ENCODE results near the gene P2RX3.
A peak's percentile ranks its signal among the peaks of the same experiment; 100 is the strongest.

P2RX3 gene

GRCh38 chr11:57394203-57394965 is 56.2 kb downstream of the P2RX3 start:
- H3K4me2 ChIP-seq (ENCODE audit: low read length): no peak overlapping the region
- no peak overlapping the region for H4K8ac ChIP-seq (ENCODE audit: low read depth, low read length)
- no peaks in the 10 kb centered on the region for H3K36me3 ChIP-seq (ENCODE audit: control insufficient read depth in 1 of 2, insufficient read depth in 2 of 2, low read length in 2 of 2)
- H2BK5ac ChIP-seq (ENCODE audit: low read depth, low read length, poor library complexity): no peak overlapping the region
- H3K79me2 ChIP-seq (ENCODE audit: control insufficient read depth, insufficient read depth, low read length, poor library complexity): no peaks in the 10 kb centered on the region
- no peak overlapping the region for H3K14ac ChIP-seq (ENCODE audit: low read length)
- peaks cover 2% of the 10 kb centered on the region for H3K9me3 ChIP-seq (ENCODE audit: insufficient read depth, low read depth, low read length)
- no peak overlapping the region for H2AK5ac ChIP-seq (ENCODE audit: low read length)
- H3K4me3 ChIP-seq (ENCODE audit: low read depth, low read length): no peak overlapping the region
- H4K91ac ChIP-seq (ENCODE audit: low read depth, low read length): no peak overlapping the region
- no peaks in the 10 kb centered on the region for H3K4me1 ChIP-seq (ENCODE audit: control insufficient read depth in 1 of 2, insufficient read depth in 2 of 2, low read length in 2 of 2)
- no peak overlapping the region for H3K4ac ChIP-seq (ENCODE audit: low read depth, low read length)
- no peak overlapping the region for H2AFZ ChIP-seq (ENCODE audit: insufficient read depth, low read length, poor library complexity)
- DNase-seq: peak in 1 of 2 donors; percentile 18
- H3K27ac ChIP-seq (ENCODE audit: low read depth, low read length): no peak overlapping the region
- H2BK120ac ChIP-seq (ENCODE audit: insufficient read depth, low read length, poor library complexity): no peak overlapping the region
- no peak overlapping the region for H3K9ac ChIP-seq (ENCODE audit: low read length)
- H3K27me3 ChIP-seq (ENCODE audit: insufficient read depth, low read length): no peaks in the 10 kb centered on the region
- H3K18ac ChIP-seq (ENCODE audit: low read length): no peak overlapping the region
- no CpG with 5 or more reads among the region's 4 CpGs for WGBS (ENCODE audit: extremely low coverage, insufficient coverage, insufficient read length)
- no peak overlapping the region for H2BK12ac ChIP-seq (ENCODE audit: low read length)
- H3K23ac ChIP-seq (ENCODE audit: low read length): no peak overlapping the region
- H3K79me1 ChIP-seq (ENCODE audit: low read length): no peaks in the 10 kb centered on the region
- no peak overlapping the region for H4K12ac ChIP-seq (ENCODE audit: low read depth, low read length)

GRCh38 chr11:57395905-57396623 is 57.9 kb downstream of the P2RX3 start:
- no peak overlapping the region for H4K8ac ChIP-seq (ENCODE audit: low read depth, low read length)
- H3K23ac ChIP-seq (ENCODE audit: low read length): no peak overlapping the region
- no peak overlapping the region for H3K4me2 ChIP-seq (ENCODE audit: low read length)
- H3K9me3 ChIP-seq (ENCODE audit: insufficient read depth, low read depth, low read length): peaks cover 2% of the 10 kb centered on the region
- H2AFZ ChIP-seq (ENCODE audit: insufficient read depth, low read length, poor library complexity): no peak overlapping the region
- no peak overlapping the region for H2AK5ac ChIP-seq (ENCODE audit: low read length)
- H2BK5ac ChIP-seq (ENCODE audit: low read depth, low read length, poor library complexity): no peak overlapping the region
- H4K12ac ChIP-seq (ENCODE audit: low read depth, low read length): no peak overlapping the region
- H3K79me1 ChIP-seq (ENCODE audit: low read length): no peaks in the 10 kb centered on the region
- H2BK120ac ChIP-seq (ENCODE audit: insufficient read depth, low read length, poor library complexity): no peak overlapping the region
- H3K4me1 ChIP-seq (ENCODE audit: control insufficient read depth in 1 of 2, insufficient read depth in 2 of 2, low read length in 2 of 2): no peaks in the 10 kb centered on the region
- H3K14ac ChIP-seq (ENCODE audit: low read length): no peak overlapping the region
- no peak overlapping the region for H3K18ac ChIP-seq (ENCODE audit: low read length)
- H3K4me3 ChIP-seq (ENCODE audit: low read depth, low read length): no peak overlapping the region
- no peak overlapping the region for H3K27ac ChIP-seq (ENCODE audit: low read depth, low read length)
- WGBS (ENCODE audit: extremely low coverage, insufficient coverage, insufficient read length): no CpG with 5 or more reads among the region's 11 CpGs
- no peak overlapping the region for H4K91ac ChIP-seq (ENCODE audit: low read depth, low read length)
- H3K4ac ChIP-seq (ENCODE audit: low read depth, low read length): no peak overlapping the region
- H3K27me3 ChIP-seq (ENCODE audit: insufficient read depth, low read length): no peaks in the 10 kb centered on the region
- H2BK12ac ChIP-seq (ENCODE audit: low read length): no peak overlapping the region
- DNase-seq: no peak
- no peaks in the 10 kb centered on the region for H3K79me2 ChIP-seq (ENCODE audit: control insufficient read depth, insufficient read depth, low read length, poor library complexity)
- no peak overlapping the region for H3K9ac ChIP-seq (ENCODE audit: low read length)
- no peaks in the 10 kb centered on the region for H3K36me3 ChIP-seq (ENCODE audit: control insufficient read depth in 1 of 2, insufficient read depth in 2 of 2, low read length in 2 of 2)

GRCh38 chr11:57396744-57397143 is 58.6 kb downstream of the P2RX3 start:
- H3K9me3 ChIP-seq (ENCODE audit: insufficient read depth, low read depth, low read length): peaks cover 2% of the 10 kb centered on the region
- no peak overlapping the region for H3K4ac ChIP-seq (ENCODE audit: low read depth, low read length)
- H3K27ac ChIP-seq (ENCODE audit: low read depth, low read length): no peak overlapping the region
- no peaks in the 10 kb centered on the region for H3K4me1 ChIP-seq (ENCODE audit: control insufficient read depth in 1 of 2, insufficient read depth in 2 of 2, low read length in 2 of 2)
- no peaks in the 10 kb centered on the region for H3K79me2 ChIP-seq (ENCODE audit: control insufficient read depth, insufficient read depth, low read length, poor library complexity)
- H2BK5ac ChIP-seq (ENCODE audit: low read depth, low read length, poor library complexity): no peak overlapping the region
- H3K36me3 ChIP-seq (ENCODE audit: control insufficient read depth in 1 of 2, insufficient read depth in 2 of 2, low read length in 2 of 2): no peaks in the 10 kb centered on the region
- DNase-seq: no peak
- no CpG with 5 or more reads among the region's 2 CpGs for WGBS (ENCODE audit: extremely low coverage, insufficient coverage, insufficient read length)
- H3K27me3 ChIP-seq (ENCODE audit: insufficient read depth, low read length): no peaks in the 10 kb centered on the region
- no peak overlapping the region for H2BK120ac ChIP-seq (ENCODE audit: insufficient read depth, low read length, poor library complexity)
- no peak overlapping the region for H2BK12ac ChIP-seq (ENCODE audit: low read length)
- H2AFZ ChIP-seq (ENCODE audit: insufficient read depth, low read length, poor library complexity): no peak overlapping the region
- no peak overlapping the region for H3K9ac ChIP-seq (ENCODE audit: low read length)
- no peak overlapping the region for H4K8ac ChIP-seq (ENCODE audit: low read depth, low read length)
- no peak overlapping the region for H3K4me3 ChIP-seq (ENCODE audit: low read depth, low read length)
- H2AK5ac ChIP-seq (ENCODE audit: low read length): no peak overlapping the region
- H3K4me2 ChIP-seq (ENCODE audit: low read length): no peak overlapping the region
- no peak overlapping the region for H4K12ac ChIP-seq (ENCODE audit: low read depth, low read length)
- H3K79me1 ChIP-seq (ENCODE audit: low read length): no peaks in the 10 kb centered on the region
- no peak overlapping the region for H3K14ac ChIP-seq (ENCODE audit: low read length)
- H3K18ac ChIP-seq (ENCODE audit: low read length): no peak overlapping the region
- no peak overlapping the region for H4K91ac ChIP-seq (ENCODE audit: low read depth, low read length)
- no peak overlapping the region for H3K23ac ChIP-seq (ENCODE audit: low read length)

GRCh38 chr11:57397394-57397990 is 59.3 kb downstream of the P2RX3 start:
- Histone ChIP-seq H4K91ac (ENCODE audit: low read depth, low read length) (no peak overlapping the region), H3K36me3 (ENCODE audit: control insufficient read depth in 1 of 2, insufficient read depth in 2 of 2, low read length in 2 of 2) (no peaks in the 10 kb centered on the region), H4K12ac (ENCODE audit: low read depth, low read length) (no peak overlapping the region), H3K9ac (ENCODE audit: low read length) (no peak overlapping the region), H3K4me3 (ENCODE audit: low read depth, low read length) (no peak overlapping the region), H3K23ac (ENCODE audit: low read length) (no peak overlapping the region), H2AFZ (ENCODE audit: insufficient read depth, low read length, poor library complexity) (no peak overlapping the region), H3K14ac (ENCODE audit: low read length) (no peak overlapping the region), H3K4me1 (ENCODE audit: control insufficient read depth in 1 of 2, insufficient read depth in 2 of 2, low read length in 2 of 2) (peaks cover 4 to 5% of the 10 kb centered on the region in 2 experiments), H3K4me2 (ENCODE audit: low read length) (no peak overlapping the region), H3K4ac (ENCODE audit: low read depth, low read length) (no peak overlapping the region), H3K79me1 (ENCODE audit: low read length) (no peaks in the 10 kb centered on the region), H3K18ac (ENCODE audit: low read length) (no peak overlapping the region), H2AK5ac (ENCODE audit: low read length) (no peak overlapping the region), H2BK5ac (ENCODE audit: low read depth, low read length, poor library complexity) (no peak overlapping the region), H4K8ac (ENCODE audit: low read depth, low read length) (no peak overlapping the region), H3K79me2 (ENCODE audit: control insufficient read depth, insufficient read depth, low read length, poor library complexity) (no peaks in the 10 kb centered on the region), H2BK120ac (ENCODE audit: insufficient read depth, low read length, poor library complexity) (no peak overlapping the region), H2BK12ac (ENCODE audit: low read length) (no peak overlapping the region), H3K27me3 (ENCODE audit: insufficient read depth, low read length) (no peaks in the 10 kb centered on the region), H3K9me3 (ENCODE audit: insufficient read depth, low read depth, low read length) (peaks cover 2% of the 10 kb centered on the region), H3K27ac (ENCODE audit: low read depth, low read length) (no peak overlapping the region)
- WGBS (ENCODE audit: extremely low coverage, insufficient coverage, insufficient read length): no CpG with 5 or more reads among the region's 4 CpGs
- DNase-seq: no peak
